ENCODE results near the gene CHI3L1.

Gene CHI3L1

GRCh38 chr1:203206129-203206687 lies 19.7 kb upstream of the CHI3L1 start:
- DNase-seq (ENCODE audit: extremely low read depth in 1 of 2, low read depth in 1 of 2): no peak

DNA sequence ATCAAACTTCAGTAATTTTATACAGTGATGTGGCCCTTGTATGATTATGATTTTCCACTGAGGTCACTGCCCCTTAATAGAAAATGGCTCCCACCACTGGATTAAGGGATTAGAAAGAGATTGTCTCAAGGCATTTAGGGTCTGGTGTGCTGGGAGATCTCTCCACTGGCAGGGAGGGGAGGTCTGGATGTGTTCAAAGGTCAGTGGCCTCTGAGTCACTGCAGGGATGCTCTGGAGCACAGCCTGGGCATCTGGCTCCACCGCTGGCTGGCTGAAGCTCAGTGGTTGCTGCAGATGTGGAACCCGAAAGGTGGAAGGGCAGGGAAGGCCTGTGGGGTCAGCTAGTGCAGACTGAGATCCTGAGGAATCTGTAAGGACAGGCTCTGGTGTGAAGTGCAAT lies 18.3 kb upstream of the CHI3L1 start:
- DNase-seq (ENCODE audit: extremely low read depth in 1 of 2, low read depth in 1 of 2): no peak

GRCh38 chr1:203202431-203203245 lies 16.1 kb upstream of the CHI3L1 start:
- no peak for DNase-seq (ENCODE audit: extremely low read depth in 1 of 2, low read depth in 1 of 2)

DNA sequence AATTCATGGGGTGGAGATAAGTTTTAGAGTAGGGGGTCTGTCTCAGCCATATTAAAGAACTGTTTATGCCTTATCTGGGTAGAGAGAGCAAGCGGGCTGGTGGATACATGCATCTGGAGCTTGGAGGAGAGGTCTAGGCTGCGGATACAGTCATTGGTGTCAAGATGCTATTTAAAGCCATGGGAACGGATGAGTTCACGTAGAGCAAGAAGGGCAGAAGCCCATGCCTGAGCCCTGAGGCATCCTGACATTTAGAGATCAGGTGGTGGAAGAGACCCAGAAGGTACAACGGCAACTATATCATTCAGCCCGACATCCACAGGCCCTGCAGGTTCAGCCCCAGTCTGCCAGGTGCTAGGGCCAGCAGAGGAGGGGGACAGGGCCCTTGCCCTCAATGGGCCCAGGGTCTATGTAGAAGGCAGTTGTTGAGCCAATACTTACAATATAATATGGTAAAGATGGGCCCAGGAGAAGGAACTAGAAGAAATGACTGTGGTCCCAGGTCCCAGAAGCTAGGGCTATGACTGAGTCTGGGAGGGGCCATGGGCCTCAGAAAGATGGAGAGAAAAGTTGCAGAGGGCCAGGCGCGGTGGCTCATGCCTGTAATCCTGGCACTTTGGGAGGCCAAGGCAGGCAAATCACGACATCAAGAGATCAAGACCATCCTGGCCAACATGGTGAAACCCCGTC lies 15.2 kb upstream of the CHI3L1 start:
- DNase-seq (ENCODE audit: extremely low read depth in 1 of 2, low read depth in 1 of 2): no peak

DNA sequence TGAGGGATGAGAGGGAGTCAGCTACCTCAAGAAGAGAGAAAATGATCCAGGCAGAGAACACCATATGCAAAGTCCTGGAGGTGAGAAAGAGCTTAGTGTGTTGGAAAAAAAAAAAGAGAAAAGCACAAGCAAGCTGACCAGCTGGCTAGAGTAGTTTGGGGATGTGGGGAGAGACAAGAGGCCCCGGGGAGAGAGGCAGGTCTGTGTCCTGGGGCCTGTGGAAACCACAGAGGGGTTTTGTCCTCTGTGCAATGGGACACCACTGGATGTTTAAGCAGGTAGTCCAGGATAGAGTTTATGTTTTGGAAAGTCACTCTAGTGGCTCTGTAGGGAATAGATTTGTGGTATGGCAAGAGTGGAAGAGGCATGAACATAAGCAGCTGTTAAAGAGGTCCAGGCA lies 14.4 kb upstream of the CHI3L1 start:
- DNase-seq (ENCODE audit: extremely low read depth in 1 of 2, low read depth in 1 of 2): no peak

GRCh38 chr1:203199816-203200571 lies 13.5 kb upstream of the CHI3L1 start:
- DNase-seq (ENCODE audit: extremely low read depth in 1 of 2, low read depth in 1 of 2): no peak

DNA sequence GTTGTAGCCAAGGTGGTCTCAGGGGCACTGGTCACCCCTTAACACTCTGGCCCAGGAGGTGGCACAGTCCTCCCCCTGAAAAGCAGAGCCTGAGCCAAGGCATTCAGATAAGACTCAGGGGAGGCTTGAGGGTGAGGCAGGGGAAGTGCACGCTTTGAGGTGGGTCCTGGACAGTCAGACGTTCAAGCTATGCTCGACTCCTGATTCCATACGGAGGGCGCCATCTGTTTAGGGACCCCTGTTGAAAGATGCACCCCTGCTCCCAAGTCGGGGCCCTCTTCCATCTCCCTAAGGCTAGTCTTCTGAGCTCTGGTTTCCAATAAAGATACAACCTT lies 12.9 kb upstream of the CHI3L1 start:
- no peak for DNase-seq (ENCODE audit: extremely low read depth in 1 of 2, low read depth in 1 of 2)

DNA sequence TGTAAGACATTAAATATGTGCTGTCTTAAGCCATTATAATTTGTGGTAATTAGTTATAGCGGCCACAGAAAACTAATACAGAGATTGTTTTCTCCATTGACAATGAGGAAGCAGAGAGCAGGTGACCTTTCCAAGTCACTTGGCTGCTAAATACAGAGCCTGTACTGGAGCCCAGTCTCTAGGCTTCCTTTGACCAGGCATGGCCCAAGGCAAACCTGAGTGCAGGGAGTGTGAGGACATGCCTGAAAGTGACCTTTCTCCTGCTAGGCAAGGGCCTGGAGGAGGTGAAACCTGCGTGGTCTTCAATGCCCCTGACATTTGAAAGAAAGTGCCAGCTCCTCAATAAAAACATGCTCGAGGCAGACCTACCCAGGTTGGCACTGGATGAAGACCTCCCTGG lies 12.5 kb upstream of the CHI3L1 start:
- no peak for DNase-seq (ENCODE audit: extremely low read depth in 1 of 2, low read depth in 1 of 2)

- DNase-seq (ENCODE audit: extremely low read depth in 1 of 2, low read depth in 1 of 2): no peak
Measured at GRCh38 chr1:203197625-203198024, 11.1 kb upstream of the CHI3L1 start.

GRCh38 chr1:203196371-203196770 lies 9.9 kb upstream of the CHI3L1 start:
- no peak for DNase-seq (ENCODE audit: extremely low read depth in 1 of 2, low read depth in 1 of 2)

DNA sequence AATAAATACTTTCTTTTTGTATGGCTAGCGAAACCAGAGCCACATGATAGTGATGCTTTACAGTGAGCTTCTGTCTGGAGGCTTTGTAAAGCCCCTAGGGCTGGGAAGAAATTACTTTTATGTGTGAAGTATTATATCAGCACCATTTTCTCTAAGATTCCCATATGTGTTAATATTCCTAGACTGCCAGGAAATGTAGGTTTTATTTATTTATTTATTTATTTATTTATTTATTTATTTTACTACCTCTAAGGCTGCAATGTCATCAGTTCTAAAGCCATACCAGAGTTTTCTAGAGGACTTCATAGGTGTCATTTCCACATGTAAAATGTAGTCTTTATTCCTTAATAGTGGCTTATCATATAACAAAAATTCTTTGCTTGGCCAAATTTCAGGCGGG lies 4.4 kb upstream of the CHI3L1 start:
- DNase-seq (ENCODE audit: extremely low read depth in 1 of 2, low read depth in 1 of 2): no peak

DNA sequence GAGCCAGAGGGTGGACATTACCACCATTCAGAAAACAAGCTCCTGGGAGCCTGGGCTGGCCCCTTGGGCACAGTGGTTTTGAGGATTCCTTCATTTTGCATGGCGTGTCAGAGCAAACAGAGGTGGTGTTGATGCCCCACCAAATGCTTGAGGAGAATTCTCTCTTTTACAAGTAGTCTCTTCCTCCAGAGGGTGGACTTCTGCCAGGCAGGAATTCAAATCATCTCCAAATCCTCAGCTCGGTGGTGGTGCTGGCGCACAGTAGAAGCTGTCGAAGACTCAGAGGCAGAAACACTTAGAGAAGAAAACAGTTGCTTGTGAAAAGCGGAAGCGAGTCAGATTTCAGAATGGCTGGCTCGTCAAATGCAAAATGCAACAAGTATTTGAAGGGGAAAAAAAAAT lies 3.4 kb upstream of the CHI3L1 start:
- DNase-seq (ENCODE audit: extremely low read depth in 1 of 2, low read depth in 1 of 2): no peak

GRCh38 chr1:203188686-203189232 lies 2.3 kb upstream of the CHI3L1 start:
- no peak for DNase-seq (ENCODE audit: extremely low read depth in 1 of 2, low read depth in 1 of 2)

- no peak for DNase-seq (ENCODE audit: extremely low read depth in 1 of 2, low read depth in 1 of 2)
Measured at GRCh38 chr1:203187689-203188264, 1.3 kb upstream of the CHI3L1 start.

DNA sequence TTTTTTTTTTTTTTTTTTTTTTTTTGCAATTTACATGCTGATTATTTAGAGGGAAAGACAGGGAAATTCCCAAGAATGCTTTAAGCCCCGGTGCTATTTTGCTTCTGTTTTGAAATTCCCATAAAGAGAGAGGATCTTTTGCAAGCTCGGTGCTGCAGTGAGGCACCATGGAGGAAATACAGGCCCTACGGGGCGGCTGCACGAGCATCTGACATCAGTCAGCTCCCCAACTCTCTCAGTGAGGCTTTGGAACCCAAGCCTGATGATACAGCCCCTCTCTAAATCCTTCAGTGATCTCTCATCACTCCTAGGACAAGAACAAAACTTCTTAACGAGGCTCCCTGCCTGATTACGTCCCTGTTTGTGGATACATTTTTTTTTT lies 791 bp upstream of the CHI3L1 start:
- DNase-seq (ENCODE audit: extremely low read depth in 1 of 2, low read depth in 1 of 2): no peak

GRCh38 chr1:203186091-203186445 lies 436 bp downstream of the CHI3L1 start:
- DNase-seq (ENCODE audit: extremely low read depth in 1 of 2, low read depth in 1 of 2): no peak

DNA sequence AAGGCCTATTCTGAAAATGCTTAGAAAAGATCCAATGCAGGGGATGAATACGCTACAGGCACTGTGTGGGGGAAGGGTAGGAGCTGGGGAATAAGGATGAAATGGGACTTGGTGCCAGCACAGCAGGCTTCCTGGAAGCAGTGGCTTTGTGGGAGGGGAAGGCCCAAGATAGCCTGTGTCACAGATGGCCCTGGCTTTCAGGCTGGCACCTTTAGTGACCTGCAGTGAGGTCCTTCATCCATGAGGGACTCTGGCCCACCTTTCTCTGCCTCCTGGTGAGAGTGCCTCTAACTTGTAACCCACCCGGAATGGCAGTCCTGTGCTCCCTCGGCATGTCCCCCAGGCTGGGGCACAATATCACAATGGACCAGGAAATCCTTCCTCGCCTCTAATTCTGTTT lies 919 bp downstream of the CHI3L1 start:
- no peak for DNase-seq (ENCODE audit: extremely low read depth in 1 of 2, low read depth in 1 of 2)

DNA sequence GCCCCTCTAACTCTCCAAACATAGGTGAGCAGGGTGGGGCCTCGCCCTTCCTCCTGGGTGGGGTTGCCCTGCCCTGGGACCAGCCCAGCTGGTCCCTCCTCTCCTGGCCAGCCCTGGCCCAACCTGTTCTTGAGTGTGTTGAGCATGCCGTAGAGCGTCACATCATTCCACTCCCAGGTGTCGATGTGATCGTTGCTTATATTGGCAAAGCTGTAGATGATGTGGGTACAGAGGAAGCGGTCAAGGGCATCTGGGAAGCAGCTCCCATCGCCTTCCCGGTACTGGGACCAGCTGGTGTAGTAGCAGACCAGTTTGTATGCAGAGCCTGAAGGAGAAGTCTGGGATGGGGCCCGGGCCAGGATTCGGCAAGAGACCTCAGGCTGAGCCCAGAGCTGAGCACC lies 1.4 kb downstream of the CHI3L1 start:
- DNase-seq (ENCODE audit: extremely low read depth in 1 of 2, low read depth in 1 of 2): no peak

DNA sequence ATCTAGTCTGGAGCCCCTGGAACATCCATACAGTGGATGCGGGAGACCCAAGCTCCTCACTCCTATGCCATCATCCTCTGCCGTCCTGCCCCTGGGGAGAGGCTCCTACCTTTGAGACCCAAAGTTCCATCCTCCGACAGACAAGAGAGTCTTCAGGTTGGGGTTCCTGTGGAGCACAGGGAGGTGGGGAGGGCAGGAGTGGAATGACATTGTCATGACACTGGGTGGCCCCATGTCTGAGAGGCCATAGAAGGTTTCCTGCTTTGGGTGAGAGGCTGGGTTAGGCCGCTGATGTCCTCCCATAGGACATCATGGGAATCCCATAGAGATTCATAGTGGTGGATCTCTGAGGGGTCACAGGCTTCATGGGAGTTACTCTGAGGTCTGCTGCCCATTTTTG lies 2.0 kb downstream of the CHI3L1 start:
- DNase-seq (ENCODE audit: extremely low read depth in 1 of 2, low read depth in 1 of 2): no peak

DNA sequence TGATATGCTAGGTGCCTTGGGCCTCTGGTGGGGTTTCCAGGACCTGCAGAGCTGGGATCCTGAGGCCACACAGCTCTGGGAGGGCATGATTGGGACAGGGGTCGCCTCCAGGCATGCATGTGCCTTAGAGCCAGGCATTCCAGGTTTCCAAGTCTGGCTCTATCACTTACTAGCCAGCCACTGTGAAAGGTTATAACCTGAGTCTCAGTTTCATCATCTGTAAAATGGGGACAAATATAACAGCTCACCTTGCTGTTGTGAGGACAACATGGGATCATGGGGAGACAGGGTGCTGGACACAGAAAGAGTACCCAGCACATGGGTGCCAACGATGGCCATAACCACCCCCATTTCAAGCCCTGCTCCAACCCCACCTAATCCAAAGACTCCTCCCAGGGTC lies 2.7 kb downstream of the CHI3L1 start:
- DNase-seq (ENCODE audit: extremely low read depth in 1 of 2, low read depth in 1 of 2): no peak

- no peak for DNase-seq (ENCODE audit: extremely low read depth in 1 of 2, low read depth in 1 of 2)
Measured at GRCh38 chr1:203182387-203182953, 4.0 kb downstream of the CHI3L1 start.
